Activated CD8-positive, alpha-beta memory T cell treated with anti-CD3 and anti-CD28 coated beads for 48 hours (primary cell): Measurements from ENCODE around the gene DDX10.
"Not testable (repeated sequence)": the region's sequence is repeated elsewhere in the genome, so short reads cannot be mapped to it uniquely, and the experiment has no call there.

ENCODE experiments used
- DNase-seq, 3 experiments: peaks; one replicate each; pipeline ENCODE4 v3.0.0-alpha.2; 2020; ENCODE audit warnings: low read depth in 2 of 3, low spot score in 2 of 3

Gene DDX10

DNA sequence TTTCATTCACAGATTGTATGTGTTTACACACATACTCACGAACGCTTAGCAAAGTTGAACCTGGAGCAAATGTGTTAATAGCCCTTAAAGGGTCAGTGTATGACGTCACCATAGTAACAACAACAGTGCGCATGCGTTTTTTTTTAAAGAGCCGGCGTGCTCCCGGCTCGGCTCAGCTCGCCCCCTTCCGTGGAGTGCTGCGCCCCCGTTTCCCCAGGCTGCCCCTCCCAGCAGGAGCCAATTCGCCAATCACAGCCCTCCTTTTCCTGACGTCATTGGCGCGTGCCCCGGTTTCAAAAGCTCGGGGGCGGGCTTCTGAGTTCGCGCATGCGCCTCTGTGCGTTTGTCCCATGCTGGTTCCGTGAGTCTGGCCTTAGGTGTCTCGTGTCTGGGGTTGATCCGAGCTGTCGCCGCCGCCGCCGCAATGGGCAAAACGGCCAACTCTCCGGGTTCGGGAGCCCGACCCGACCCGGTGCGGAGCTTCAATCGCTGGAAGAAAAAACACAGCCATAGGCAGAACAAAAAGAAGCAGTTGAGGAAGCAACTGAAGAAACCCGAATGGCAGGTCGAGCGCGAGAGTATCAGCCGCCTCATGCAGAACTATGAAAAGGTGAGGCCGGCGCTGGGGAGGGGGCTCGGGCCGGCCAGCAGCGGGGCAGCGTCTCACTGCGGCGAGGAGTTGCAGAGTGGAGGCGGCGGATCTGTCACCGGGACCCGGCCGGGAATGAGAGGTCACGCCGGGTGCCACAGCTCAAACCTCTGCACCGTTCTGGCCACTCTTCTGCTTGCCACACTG is at the start of gene DDX10:
DDX10 (plus strand) TSS at position 340 of the 796 bp plus-strand sequence; CDS start at position 425, 85 bp downstream.
- peak; percentile 89 to 97 (median 95) for DNase-seq

DNA sequence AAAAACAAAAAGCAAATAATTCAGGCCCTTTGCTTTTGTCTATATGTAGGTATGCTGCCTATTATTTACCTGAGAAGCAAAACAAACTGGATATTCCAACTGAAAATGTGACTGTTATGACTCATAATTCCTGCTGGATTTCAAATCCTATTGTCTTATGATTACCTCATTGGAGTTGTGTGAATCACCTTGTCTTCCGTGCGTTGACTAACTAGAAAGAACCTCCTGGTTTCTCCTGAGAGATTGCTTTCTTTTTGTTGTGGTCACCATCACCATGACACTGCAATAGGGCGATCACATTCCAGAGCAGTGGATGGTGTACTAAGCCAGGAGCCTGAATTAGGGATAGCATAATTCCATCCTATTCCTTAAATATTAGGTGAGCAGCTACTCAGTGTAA is 48.3 kb upstream of the DDX10 start:
- DNase-seq: no peak

DNA sequence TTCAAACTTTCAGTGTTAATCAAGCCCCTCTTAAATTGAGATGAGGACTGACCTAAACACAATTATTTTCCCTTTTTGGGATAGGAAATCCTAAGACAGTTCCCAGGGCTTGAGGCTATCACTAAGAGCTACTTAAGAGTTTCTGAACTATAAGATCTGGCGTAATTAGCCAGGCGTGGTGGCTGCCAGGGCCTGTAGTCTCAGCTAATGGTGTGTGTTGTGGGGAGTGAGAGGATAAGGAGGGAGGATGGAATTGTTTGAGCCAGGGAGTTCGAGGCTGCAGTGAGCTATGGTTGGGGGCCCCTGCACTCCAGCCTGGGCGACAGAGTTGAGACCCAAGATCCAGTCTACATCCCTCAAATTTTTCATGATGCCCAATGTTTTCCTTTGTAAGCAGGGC is 47.8 kb upstream of the DDX10 start:
- DNase-seq: no peak

DNA sequence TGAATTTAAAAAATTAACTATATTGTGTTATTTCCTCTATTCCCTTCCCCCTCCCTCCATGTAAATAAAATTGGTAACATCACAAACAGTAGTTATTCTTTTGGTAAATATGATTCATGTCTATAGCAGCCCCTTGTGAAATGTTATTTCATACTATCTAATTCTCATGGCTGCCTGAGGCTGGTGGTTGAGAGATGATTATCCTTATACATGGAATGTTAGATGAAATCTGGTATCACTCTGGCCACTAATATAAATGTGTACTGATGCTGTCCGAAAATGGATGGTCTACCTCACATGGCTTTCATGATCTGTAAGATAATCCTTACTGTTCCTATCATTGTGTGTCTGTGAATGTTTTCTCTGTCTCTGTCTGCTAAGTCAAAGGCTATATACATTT is 46.3 kb upstream of the DDX10 start:
- DNase-seq: no peak

DNA sequence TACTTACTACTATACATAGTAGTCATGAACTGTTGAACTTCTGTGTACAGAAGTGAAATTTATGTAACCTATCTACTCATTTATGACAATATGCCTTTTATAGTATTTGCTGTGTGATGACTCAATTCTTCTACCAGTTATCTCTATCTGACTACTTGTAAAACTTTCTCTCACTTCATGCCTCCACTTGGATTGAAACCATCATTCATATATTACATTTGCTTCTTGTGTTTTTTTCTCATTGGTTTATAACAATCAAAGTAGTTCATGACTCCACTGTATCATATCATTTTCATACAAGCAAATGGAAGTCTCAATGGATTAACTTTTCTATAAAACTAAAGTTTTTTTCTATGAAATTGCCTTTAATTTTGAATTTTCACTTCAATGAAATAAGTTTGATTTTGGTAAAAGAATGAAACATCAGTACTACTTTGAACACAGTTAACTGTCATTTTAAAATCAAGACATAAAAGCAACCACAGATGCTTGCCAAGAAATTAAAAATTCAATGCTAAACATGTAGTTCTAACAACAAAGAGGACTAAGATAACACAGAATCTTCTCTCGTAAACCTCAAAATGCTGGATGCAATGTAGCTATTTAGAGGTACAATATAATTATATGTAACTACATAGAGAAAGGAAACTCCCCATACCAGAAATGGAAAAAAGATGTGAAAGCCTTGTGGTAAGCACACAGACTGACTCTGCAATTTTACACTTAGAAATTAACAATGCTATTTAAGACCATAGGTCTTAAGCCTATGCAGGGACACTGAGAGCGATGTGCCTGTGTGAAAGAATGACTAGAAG is 43.7 kb upstream of the DDX10 start:
- no peak for DNase-seq

DNA sequence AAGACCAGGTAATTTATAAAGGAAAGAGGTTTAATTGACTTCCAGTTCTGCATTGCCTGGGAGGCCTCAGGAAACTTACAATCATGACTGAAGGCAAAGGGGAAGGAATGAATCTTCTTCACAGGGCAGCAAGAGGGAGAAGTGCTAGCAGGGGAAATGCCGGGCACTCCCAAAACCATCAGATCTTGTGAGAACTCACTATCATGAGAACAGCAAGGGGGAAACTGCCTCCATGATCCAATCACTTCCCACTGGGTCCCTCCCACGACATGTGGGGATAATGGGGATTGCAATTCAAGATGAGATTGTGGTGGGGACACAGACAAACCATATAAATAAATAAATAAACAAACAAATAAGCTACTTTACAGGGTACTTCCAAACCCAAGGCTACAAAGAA is 42.5 kb upstream of the DDX10 start:
- no peak for DNase-seq

DNA sequence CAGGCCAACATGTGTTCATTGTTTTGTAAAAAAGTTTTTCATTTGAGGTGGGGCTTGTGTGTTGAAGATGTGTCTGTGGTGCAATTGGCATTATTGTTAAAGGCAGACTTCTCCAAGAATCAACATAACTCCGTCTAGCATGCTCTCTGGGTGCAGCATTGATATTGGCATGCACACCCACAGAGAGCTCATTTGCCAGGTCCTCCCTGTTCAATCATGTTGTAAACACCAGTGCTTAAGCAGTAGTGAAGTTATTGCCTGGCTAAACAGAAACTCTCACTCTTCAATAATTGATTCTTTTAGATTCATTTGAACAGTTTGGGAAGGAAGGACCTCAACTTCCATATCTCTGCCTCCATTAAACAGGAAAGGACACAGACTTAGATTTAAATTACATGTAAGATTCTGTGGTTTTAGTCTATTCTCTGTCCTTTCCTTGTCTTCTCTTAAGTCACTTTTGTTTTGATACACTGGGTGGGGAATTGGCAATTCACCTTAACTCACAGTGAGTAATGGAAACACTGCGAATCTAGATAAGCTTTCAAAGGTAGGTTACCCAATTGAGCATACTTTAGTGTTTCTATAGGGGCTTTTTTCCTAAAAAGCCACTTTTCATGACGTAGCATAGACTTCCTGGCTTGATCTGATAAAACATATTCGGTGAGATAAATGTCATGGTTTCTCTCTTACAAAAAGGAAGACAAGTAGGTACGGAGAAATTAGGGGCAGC is 40.5 kb upstream of the DDX10 start:
- no peak for DNase-seq

DNA sequence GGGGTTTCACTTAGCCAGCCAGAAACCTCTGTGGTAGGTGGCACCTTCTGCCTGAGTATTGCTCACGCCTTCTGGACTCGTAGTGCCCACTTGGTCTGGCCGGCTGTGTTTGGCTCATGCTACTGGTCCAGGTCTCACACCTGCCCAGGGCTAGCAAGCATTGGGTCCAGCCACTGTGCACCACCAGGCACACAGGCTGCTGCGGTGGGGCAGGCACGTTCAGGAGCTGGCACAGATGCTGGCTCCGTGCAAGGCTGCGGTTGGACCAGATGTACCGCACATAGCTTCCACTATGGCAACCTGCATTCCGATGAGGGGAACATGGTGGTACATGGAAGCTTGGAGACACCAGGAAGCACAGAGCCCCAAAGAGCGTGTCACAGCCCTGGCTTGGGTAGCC is 36.5 kb upstream of the DDX10 start:
- no peak for DNase-seq

DNA sequence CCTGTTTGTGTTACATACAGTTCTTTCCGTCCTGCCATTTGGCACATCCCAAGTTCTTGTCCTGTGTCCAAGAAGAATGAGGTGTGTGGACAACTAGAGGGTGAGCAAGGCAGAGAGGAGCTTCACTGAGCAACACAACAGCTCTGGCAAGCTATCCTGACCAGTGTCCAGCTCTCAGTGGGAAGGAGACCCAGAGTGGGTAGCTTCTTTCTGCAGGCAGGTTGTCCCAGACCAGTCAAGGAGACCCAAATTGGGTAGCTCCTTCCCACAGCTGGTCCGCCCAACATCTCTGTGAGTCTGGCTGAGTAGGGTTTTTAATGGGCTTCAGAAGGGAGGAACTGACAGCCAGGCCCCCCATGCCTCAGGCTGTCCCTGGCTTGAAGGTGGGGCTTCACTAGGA is 36.1 kb upstream of the DDX10 start:
- no peak for DNase-seq

DNA sequence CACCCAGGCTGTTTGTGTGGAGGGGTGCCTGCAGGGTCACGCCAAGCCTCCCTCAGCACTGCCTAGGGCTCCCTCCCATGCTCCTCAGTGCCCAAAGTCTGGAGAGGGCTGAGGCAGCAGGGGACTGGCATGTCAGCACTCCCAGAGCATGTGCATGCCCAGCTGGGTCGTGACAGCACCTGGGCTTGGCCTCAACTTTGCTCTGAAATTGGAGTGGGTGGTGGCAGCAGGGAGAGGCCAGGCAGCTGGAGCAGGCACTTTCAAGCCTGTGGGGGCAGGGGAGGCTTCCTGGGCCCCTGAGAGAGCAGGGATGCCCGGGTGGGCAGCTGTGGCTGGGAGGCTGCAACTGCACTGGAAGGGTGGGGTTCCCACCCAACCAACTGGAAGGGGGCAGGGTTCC is 35.6 kb upstream of the DDX10 start:
- DNase-seq: no peak

DNA sequence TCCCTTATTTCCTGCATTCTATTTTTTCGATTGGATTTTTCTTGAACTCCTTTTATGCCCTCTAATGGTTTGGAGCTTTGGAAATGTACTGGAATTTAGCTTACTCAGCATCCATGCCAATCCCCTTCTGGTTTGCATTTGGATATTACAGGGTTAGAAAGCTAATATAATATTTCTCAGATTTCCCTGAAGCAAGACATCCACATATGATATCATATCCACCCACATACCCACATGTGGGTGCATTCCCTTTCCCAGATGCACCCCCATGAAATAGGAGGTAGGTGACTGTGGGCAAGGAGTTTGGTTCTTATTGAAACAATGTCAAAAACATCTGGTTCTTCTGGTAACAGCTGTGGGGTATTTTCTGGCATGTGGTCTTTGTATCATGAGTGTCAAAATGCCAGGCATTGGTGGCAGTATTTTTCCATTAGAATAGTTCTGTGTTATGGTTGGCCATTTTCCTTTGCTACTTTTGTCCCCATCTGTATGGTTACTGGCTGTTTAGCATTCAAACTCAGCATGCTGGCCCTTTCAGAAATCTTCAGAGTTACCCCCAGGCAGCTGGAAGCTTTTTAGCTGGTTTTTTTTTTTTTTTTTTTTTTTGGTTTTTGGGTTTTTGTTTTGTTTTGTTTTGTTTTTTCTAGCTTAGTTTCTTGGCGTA is 32.7 kb upstream of the DDX10 start:
- no peak for DNase-seq

DNA sequence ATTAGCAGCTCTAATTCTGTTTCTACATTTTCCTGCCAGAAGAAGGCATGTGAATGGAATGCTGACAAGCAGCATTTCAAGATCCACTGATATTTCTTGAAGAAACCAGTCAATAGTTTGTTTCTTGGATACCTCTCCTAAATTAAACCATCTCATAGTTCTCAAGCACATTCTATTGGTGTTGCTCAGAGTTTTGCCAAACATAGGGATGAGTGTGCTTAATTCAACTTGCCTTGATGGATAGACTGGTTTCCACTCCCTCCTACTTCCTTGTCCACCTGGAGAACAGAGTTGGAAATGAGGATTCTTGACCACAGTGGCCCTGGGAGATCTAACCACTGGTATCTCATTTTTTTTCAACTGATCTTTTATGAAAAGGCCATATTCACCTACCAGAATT is 29.8 kb upstream of the DDX10 start:
- DNase-seq: no peak

DNA sequence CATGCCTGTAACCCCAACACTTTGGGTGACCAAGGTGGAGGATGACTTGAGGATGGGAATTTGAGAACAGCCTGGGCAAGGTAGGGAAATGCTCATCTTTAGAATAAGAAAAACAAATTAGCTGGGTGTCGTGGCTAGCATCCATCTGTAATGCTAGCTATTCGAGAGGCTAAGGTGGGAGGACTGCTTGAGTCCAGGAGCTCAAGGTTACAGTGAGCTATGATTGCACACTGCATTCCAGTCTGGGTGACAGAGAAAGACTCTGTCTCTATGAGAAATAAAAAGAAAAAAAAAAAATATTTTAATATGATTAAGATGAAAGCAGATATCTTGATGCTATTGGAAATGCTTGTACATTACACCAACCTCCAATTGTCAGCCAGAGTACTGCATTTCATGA is 28.6 kb upstream of the DDX10 start:
- no peak for DNase-seq

DNA sequence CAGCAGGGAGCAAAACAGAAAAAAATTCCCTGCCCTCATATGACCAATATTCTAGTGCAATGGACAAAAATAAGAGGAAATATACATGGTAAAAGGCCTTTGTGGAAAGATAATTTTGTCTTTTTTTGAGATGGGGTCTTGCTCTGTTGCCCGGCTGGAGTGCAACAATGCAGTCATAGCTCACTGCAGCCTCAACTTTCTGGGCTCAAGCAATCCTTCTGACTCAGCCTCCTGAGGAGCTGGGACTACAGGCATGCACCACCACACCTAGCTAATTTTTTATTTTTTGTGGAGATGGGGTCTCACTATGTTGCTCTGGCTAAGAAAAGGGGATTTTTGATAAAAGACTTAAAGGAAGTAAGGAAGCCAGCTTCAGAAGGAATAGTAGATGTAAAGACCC is 25.7 kb upstream of the DDX10 start:
- no peak for DNase-seq

DNA sequence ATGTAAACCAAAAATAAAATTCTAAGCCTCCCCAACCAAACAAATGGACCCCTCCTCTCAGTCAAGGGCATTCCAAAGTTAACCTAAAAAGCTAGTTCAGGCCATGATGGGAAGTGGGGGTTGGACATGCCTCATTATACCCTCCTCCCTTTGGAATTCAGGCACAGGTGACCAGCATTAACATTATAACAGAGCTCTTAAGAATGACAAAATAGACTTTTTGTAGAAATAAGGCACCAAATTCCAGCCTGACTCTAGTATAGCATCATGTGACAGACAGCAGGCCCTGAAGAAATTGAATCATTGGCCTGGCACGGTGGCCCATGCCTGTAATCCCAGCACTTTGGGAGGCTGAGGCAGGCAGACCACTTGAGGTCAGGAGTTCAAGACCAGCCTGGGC is 23.1 kb upstream of the DDX10 start:
- not testable (repeated sequence) for DNase-seq

DNA sequence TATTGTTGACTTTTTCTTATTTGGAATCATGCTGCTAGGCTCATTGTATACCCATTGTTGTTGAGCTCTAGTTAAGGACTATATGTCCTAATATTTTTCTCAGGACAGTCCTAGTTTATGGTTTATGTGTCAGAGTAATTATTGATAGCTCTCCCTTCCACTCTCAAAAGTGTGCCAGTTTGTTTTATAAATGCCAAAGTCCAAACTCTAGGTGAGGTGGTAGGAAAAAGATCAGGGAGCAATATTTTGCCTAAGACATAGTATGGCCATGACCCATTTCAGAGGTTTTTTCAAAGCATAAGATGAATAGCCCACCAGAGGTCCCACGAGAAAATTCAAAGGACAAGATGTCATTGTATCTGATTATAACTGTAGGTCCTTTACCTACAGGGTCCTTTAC is 20.9 kb upstream of the DDX10 start:
- no peak for DNase-seq

DNA sequence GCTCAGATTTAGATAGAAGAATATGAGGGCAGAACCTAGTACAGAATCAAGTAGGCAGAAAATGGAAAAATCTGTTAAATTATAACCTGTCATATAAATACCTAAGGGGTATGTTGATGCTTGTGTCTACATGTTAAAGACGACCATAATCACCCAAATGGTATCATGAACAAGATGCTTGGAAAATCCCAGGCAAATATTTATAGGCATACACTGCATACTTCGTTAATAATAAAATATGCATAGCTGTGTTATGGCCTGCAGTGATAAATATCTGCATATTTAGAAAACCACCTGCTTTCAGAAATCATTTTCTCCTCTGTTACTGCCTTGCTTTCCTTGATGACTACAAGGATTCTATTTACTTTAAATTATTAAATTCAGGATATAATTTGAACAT is 18.9 kb upstream of the DDX10 start:
- no peak for DNase-seq

DNA sequence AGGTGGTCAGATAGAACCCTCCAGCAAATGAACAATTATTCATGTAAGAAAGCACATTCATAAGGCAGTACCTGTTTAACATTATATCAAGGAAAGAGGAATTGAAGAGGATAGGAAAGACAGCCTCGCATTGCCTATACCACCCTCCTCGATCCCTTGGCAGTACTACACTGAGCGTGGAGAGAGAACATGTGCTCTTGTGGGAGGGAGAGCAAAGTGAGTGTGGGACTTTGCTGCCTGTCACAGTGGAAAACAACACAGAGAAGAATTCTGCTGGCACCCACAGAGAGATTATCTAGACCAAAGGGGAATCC is 17.5 kb upstream of the DDX10 start:
- DNase-seq: no peak

DNA sequence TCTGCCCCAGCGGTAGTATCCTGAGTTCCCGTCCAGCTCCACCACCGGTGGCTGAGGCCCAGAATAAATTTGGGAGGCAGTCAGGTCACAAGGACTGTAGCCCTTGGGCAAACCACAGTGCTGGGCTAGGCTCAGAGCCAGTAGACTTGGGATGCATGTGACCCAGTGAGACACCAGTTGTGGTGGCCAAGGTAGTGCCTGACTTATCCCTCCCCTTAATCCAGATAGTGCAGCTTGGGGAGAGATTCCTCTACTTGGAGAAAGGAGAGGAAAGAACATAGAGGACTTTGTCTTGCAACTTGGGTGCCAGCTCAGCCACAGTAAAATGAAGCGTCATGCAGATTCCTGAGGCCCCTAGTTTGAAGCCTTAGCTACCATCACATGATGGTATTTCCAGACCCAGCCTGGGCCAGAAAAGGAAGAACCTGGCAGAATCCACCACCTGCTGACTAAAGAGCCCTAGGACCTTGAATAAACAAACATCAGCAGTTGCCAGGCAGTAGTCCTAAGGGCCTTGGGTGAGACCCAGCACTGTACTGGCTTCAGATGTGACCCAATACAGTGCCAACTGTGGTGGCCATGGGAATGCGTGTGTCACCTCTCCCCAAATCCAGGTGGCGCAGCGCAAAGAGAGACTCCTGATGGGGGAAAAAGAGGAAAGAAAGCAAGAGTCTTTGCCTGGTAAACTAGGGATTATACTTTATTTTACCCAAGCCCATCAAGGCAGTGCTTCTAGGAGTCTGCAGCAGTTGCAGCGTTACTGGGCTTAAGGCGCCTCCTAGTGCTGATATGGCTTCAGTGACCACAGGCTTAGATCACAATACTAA is 17.0 kb upstream of the DDX10 start:
- peak in 1 of 3 experiments; percentile 12 for DNase-seq

DNA sequence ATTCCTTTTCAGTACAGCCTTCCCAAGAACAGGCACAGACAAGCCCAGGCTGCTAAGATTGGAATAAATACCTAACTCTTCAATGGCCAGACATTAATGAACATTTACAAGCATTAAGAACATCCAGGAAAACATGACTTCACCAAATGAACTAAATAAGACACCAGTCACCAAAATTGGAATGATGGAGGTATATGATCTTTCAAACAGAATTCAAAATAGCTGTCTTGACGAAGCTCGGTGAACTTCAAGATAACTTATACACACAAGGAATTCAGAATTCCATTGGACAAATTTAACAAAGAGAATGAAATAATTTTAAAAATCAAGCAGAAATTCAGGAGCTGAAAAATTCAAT is 16.4 kb upstream of the DDX10 start:
- no peak for DNase-seq

DNA sequence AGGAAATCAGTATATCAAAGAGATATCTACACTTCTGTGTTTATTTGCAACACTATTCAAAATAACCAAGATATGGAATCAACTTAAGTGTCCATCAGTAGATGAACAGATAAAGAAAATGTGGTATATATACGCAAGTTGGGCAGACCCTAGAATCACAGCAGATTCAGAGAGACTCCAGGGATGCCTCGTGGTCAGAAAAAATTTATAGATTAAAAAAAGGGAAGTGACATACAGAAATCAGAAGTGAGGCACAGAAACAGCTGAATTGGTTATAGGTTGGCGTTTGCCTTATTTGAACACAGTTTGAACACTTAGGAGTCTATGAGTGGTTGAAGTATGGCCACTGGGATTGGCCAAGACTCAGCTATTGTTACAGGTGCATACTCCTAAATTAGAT is 10.8 kb upstream of the DDX10 start:
- not testable (repeated sequence) for DNase-seq
